ENCODE results near the gene EPG5. TPM values are rescaled to one million over a fixed set of nuclear protein-coding genes. Genes with fewer than 3 reads are reported as not detected.

EPG5 gene
- total and polyA plus RNA-seq, 9 of the 15 experiments (the other 6 are each of a cell fraction or from before 2014, with no cell fraction given), result 1.3 to 10.7 (median 5.2) TPM

DNA sequence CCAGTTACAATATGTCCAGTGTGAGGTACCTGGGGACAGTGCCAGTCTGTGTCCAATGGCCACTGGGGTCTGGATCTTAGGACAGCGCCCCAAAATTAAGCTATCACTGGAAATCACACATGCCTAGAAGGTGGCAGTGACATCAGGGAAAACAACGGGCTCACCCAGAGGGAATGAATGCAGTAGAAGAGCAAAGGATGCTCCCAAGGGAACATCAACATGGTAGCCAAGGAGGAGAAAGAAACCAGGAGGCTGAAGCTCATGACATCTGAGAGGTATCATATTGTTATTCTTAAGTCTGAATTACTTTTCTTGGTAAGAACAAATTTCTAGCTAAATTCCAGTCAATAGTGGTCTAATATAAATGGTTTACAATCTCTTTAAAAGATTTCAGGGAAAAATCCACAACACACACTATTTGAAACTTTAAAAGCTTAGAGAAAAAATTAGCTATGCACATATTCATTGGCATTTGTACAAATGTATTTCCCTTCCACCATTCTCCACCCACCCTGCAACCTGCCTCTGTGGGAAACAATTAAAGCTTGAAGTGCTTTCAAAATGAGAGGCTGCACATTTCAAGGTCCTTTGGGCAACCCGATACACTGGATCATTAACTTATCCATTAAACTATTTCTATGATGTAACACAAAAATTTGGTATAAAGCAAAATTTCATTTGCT lies 86.1 kb downstream of the EPG5 start:
- no peak for ATAC-seq
- DNase-seq (ENCODE audit: extremely low read depth in 1 of 4, low spot score in 3 of 4), result no peak
- Histone ChIP-seq H3K36me3 (ENCODE audit: control insufficient read depth, insufficient read depth, low read length) (peaks cover 32% of the 10 kb centered on the region; the same call in 2 of the 3 replicates), H3K9me3 (replicated peaks; ENCODE audit: control insufficient read depth, insufficient read depth, low read depth, low read length) (no peaks in the 10 kb centered on the region), H3K27me3 (ENCODE audit: control insufficient read depth in 2 of 2, insufficient read depth in 2 of 2, low read length in 2 of 2) (no peaks in the 10 kb centered on the region), H3K9me1 (ENCODE audit: control insufficient read depth, insufficient read depth, low read length) (no peaks in the 10 kb centered on the region), H3K27ac (ENCODE audit: extremely low read depth, low read depth, low read length) (no peak overlapping the region), H3K79me2 (ENCODE audit: control insufficient read depth, insufficient read depth, low read length) (no peaks in the 10 kb centered on the region), H3K4me2 (ENCODE audit: insufficient read depth, low read length) (no peak overlapping the region), H3K9ac (ENCODE audit: insufficient read depth in 1 of 2, low read depth in 2 of 2, low read length in 2 of 2) (no peak overlapping the region), H3K4me1 (replicated peaks in 1 of 2; ENCODE audit: control insufficient read depth in 2 of 2, insufficient read depth in 2 of 2, low read length in 2 of 2) (peaks cover 0 to 2% of the 10 kb centered on the region in 2 experiments; a peak in 1 of 5 replicates), H2AFZ (ENCODE audit: low read depth, low read length) (no peak overlapping the region), H3K4me3 (no peak overlapping the region), H4K20me1 (replicated peaks; ENCODE audit: control insufficient read depth, insufficient read depth, low read length) (no peaks in the 10 kb centered on the region; the same call in 1 of the 2 replicates)
- BruUV-seq (replicated peaks), result no TSS peak
- CTCF ChIA-PET (ENCODE audit: low intra/inter-chr PET ratio), result interaction anchor here (0.8 kb wide), 2 partner anchors 11 to 216 kb away, joined by 4 read pairs; no protein-coding TSS in a partner anchor
- in situ Hi-C loops (cut with MboI), result no loop called here
- POLR2A ChIA-PET, result interaction anchor here (0.7 kb wide), 1 partner anchor 74 kb away, joined by 3 read pairs; no protein-coding TSS in a partner anchor
- intact Hi-C loops (cut with micrococcal nuclease), result loop anchor here (1.0 to 10.0 kb wide), 4 partner anchors 158 to 260 kb away; no protein-coding TSS in a partner anchor
- no peak for FAIRE-seq
- 66% methylated on average over 3 of the region's 3 CpGs for WGBS (ENCODE audit: insufficient coverage, low coverage, missing lambda C conversion rate)
- TF ChIP-seq SMARCE1 (IDR thresholded peaks at IDR 0.05) (no peak), PHB2 (IDR thresholded peaks at IDR 0.05; ENCODE audit: low read depth) (no peak), WHSC1 (IDR thresholded peaks at IDR 0.05; ENCODE audit: low read length) (no peak), MCM7 (IDR thresholded peaks at IDR 0.05) (no peak), SRSF7 (optimal IDR thresholded peaks at IDR 0.05; ENCODE audit: low read depth, low read length) (no peak), MNT (conservative IDR thresholded peaks at IDR 0.05) (no peak), TBP (optimal IDR thresholded peaks at IDR 0.05; ENCODE audit: low read depth, low read length) (no peak), SIRT6 (IDR thresholded peaks at IDR 0.05; ENCODE audit: low read depth, low read length) (no peak), CHCHD3 (CRISPR knock-in tag; IDR thresholded peaks at IDR 0.05) (no peak), BRCA1 (IDR thresholded peaks at IDR 0.05) (no peak), BRCA1 (CRISPR knock-in tag; IDR thresholded peaks at IDR 0.05) (no peak)
- TF ChIP-seq, protein P1, sequence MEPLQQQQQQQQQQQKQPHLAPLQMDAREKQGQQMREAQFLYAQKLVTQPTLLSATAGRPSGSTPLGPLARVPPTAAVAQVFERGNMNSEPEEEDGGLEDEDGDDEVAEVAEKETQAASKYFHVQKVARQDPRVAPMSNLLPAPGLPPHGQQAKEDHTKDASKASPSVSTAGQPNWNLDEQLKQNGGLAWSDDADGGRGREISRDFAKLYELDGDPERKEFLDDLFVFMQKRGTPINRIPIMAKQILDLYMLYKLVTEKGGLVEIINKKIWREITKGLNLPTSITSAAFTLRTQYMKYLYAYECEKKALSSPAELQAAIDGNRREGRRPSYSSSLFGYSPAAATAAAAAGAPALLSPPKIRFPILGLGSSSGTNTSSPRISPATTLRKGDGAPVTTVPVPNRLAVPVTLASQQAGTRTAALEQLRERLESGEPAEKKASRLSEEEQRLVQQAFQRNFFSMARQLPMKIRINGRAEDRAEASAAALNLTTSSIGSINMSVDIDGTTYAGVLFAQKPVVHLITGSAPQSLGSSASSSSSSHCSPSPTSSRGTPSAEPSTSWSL (CRISPR knock-in tag; IDR thresholded peaks at IDR 0.05; ENCODE audit: borderline replicate concordance), result no peak
- TF ChIP-seq, protein P2, sequence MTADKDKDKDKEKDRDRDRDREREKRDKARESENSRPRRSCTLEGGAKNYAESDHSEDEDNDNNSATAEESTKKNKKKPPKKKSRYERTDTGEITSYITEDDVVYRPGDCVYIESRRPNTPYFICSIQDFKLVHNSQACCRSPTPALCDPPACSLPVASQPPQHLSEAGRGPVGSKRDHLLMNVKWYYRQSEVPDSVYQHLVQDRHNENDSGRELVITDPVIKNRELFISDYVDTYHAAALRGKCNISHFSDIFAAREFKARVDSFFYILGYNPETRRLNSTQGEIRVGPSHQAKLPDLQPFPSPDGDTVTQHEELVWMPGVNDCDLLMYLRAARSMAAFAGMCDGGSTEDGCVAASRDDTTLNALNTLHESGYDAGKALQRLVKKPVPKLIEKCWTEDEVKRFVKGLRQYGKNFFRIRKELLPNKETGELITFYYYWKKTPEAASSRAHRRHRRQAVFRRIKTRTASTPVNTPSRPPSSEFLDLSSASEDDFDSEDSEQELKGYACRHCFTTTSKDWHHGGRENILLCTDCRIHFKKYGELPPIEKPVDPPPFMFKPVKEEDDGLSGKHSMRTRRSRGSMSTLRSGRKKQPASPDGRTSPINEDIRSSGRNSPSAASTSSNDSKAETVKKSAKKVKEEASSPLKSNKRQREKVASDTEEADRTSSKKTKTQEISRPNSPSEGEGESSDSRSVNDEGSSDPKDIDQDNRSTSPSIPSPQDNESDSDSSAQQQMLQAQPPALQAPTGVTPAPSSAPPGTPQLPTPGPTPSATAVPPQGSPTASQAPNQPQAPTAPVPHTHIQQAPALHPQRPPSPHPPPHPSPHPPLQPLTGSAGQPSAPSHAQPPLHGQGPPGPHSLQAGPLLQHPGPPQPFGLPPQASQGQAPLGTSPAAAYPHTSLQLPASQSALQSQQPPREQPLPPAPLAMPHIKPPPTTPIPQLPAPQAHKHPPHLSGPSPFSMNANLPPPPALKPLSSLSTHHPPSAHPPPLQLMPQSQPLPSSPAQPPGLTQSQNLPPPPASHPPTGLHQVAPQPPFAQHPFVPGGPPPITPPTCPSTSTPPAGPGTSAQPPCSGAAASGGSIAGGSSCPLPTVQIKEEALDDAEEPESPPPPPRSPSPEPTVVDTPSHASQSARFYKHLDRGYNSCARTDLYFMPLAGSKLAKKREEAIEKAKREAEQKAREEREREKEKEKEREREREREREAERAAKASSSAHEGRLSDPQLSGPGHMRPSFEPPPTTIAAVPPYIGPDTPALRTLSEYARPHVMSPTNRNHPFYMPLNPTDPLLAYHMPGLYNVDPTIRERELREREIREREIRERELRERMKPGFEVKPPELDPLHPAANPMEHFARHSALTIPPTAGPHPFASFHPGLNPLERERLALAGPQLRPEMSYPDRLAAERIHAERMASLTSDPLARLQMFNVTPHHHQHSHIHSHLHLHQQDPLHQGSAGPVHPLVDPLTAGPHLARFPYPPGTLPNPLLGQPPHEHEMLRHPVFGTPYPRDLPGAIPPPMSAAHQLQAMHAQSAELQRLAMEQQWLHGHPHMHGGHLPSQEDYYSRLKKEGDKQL (CRISPR knock-in tag; IDR thresholded peaks at IDR 0.05; ENCODE audit: borderline replicate concordance), result no peak
